ENCODE measurements around the gene SYN1.

GRCh38 chrX:47645530-47645929 is 25.9 kb upstream of the SYN1 start:
- no peak for TF ChIP-seq EZH2 (IDR thresholded peaks at IDR 0.05)
- TF ChIP-seq, protein P1, sequence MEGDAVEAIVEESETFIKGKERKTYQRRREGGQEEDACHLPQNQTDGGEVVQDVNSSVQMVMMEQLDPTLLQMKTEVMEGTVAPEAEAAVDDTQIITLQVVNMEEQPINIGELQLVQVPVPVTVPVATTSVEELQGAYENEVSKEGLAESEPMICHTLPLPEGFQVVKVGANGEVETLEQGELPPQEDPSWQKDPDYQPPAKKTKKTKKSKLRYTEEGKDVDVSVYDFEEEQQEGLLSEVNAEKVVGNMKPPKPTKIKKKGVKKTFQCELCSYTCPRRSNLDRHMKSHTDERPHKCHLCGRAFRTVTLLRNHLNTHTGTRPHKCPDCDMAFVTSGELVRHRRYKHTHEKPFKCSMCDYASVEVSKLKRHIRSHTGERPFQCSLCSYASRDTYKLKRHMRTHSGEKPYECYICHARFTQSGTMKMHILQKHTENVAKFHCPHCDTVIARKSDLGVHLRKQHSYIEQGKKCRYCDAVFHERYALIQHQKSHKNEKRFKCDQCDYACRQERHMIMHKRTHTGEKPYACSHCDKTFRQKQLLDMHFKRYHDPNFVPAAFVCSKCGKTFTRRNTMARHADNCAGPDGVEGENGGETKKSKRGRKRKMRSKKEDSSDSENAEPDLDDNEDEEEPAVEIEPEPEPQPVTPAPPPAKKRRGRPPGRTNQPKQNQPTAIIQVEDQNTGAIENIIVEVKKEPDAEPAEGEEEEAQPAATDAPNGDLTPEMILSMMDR (IDR thresholded peaks at IDR 0.05), result no peak

All from neural progenitor cell (in vitro differentiated cells).